H9 (cell line): Measurements from ENCODE around the gene MVP. TPM values are rescaled to one million over a fixed set of nuclear protein-coding genes. Genes with fewer than 3 reads are reported as not detected.
"Not testable (repeated sequence)": the region's sequence is repeated elsewhere in the genome, so short reads cannot be mapped to it uniquely, and the experiment has no call there.

Experiments used
- DNase-seq: peaks from one replicate; pipeline ENCODE4 v3.0.0-alpha.2; 2017
- H2AFZ ChIP-seq: one replicate; pipeline ENCODE4 v1.6.1; 2013; ENCODE audit warnings: mild to moderate bottlenecking, low read length, control low read depth, moderate library complexity
- H2AK5ac ChIP-seq: 2 replicates; pipeline ENCODE4 v1.6.1; 2013; ENCODE audit warnings: low read length, control low read depth, mixed read lengths; ENCODE audit not compliant: insufficient read length
- H2BK120ac ChIP-seq: one replicate; pipeline ENCODE4 v1.6.1; 2013; ENCODE audit warnings: low read depth, mild to moderate bottlenecking, low read length, control low read depth, inconsistent platforms; ENCODE audit not compliant: poor library complexity, severe bottlenecking
- H2BK12ac ChIP-seq: 2 replicates; pipeline ENCODE4 v1.6.1; 2013; ENCODE audit warnings: low read length, control low read depth, mixed read lengths, low read depth; ENCODE audit not compliant: insufficient read length
- H2BK15ac ChIP-seq: 2 replicates; pipeline ENCODE4 v1.6.1; 2013; ENCODE audit warnings: low read depth, low read length, control low read depth
- H2BK20ac ChIP-seq: one replicate; pipeline ENCODE4 v1.6.1; 2013; ENCODE audit warnings: low read depth, mild to moderate bottlenecking, low read length, control low read depth, inconsistent platforms; ENCODE audit not compliant: poor library complexity, severe bottlenecking
- H2BK5ac ChIP-seq: 2 replicates; pipeline ENCODE4 v1.6.1; 2013; ENCODE audit warnings: low read length, control low read depth, mixed read lengths; ENCODE audit not compliant: insufficient read length
- H3K14ac ChIP-seq: 2 replicates; pipeline ENCODE4 v1.6.1; 2013; ENCODE audit warnings: low read length, control low read depth; ENCODE audit not compliant: insufficient read depth
- H3K18ac ChIP-seq: 2 replicates; pipeline ENCODE4 v1.6.1; 2013; ENCODE audit warnings: low read depth, mild to moderate bottlenecking, mixed read lengths, low read length, control low read depth; ENCODE audit not compliant: insufficient read length
- H3K23ac ChIP-seq: 2 replicates; pipeline ENCODE4 v1.6.1; 2013; ENCODE audit warnings: low read length, control low read depth, mixed read lengths, low read depth; ENCODE audit not compliant: insufficient read length
- H3K23me2 ChIP-seq: 2 replicates; pipeline ENCODE4 v1.6.1; 2013; ENCODE audit warnings: low read depth, mild to moderate bottlenecking, mixed read lengths, low read length, control low read depth; ENCODE audit not compliant: insufficient read length, poor library complexity, severe bottlenecking
- H3K27ac ChIP-seq: 2 replicates; pipeline ENCODE4 v1.5.1; 2013; ENCODE audit warnings: low read length, control low read depth, mixed read lengths, low read depth; ENCODE audit not compliant: insufficient read length
- H3K27me3 ChIP-seq: 2 replicates; pipeline ENCODE4 v1.6.1; 2013; ENCODE audit warnings: low read length, control low read depth, inconsistent platforms; ENCODE audit not compliant: insufficient read depth
- H3K4ac ChIP-seq: 2 replicates; pipeline ENCODE4 v1.6.1; 2013; ENCODE audit warnings: low read depth, mild to moderate bottlenecking, control low read depth, inconsistent platforms, low read length, moderate library complexity
- H3K4me1 ChIP-seq: 2 replicates; pipeline ENCODE4 v1.6.1; 2013; ENCODE audit warnings: low read length, control low read depth, inconsistent platforms; ENCODE audit not compliant: insufficient read depth
- H3K4me2 ChIP-seq: 2 replicates; pipeline ENCODE4 v1.6.1; 2013; ENCODE audit warnings: low read length, control low read depth, mixed read lengths; ENCODE audit not compliant: insufficient read length, insufficient read depth
- H3K56ac ChIP-seq: 2 replicates; pipeline ENCODE4 v1.6.1; 2013; ENCODE audit warnings: low read depth, mild to moderate bottlenecking, mixed read lengths, low read length, control low read depth; ENCODE audit not compliant: insufficient read length
- H3K79me1 ChIP-seq: 2 replicates; pipeline ENCODE4 v1.6.1; 2013; ENCODE audit warnings: low read depth, mild to moderate bottlenecking, moderate library complexity, low read length, control low read depth, inconsistent platforms; ENCODE audit not compliant: insufficient read depth, poor library complexity, severe bottlenecking
- H3K79me2 ChIP-seq: 2 replicates; pipeline ENCODE4 v1.6.1; 2013; ENCODE audit warnings: low read length, control low read depth, inconsistent platforms; ENCODE audit not compliant: insufficient read depth
- H3K9ac ChIP-seq: 2 replicates; pipeline ENCODE4 v1.6.1; 2013; ENCODE audit warnings: low read length, control low read depth, mixed read lengths; ENCODE audit not compliant: insufficient read length; ENCODE audit errors: extremely low read depth
- H3K9me3 ChIP-seq: one replicate; pipeline ENCODE4 v1.6.1; 2013; ENCODE audit warnings: low read depth, low read length, inconsistent platforms; ENCODE audit not compliant: control insufficient read depth
- H3T11ph ChIP-seq: one replicate; pipeline ENCODE4 v1.6.1; 2013; ENCODE audit warnings: mild to moderate bottlenecking, low read length, control low read depth, inconsistent platforms
- H4K20me1 ChIP-seq: one replicate; pipeline ENCODE4 v1.6.1; 2013; ENCODE audit not compliant: control insufficient read depth, insufficient read length, insufficient read depth
- H4K5ac ChIP-seq: 2 replicates; pipeline ENCODE4 v1.6.1; 2013; ENCODE audit warnings: low read depth, mild to moderate bottlenecking, mixed read lengths, low read length, control low read depth; ENCODE audit not compliant: insufficient read length
- H4K8ac ChIP-seq: replicated peaks from 2 replicates; pipeline ENCODE4 v1.6.1; 2013; ENCODE audit warnings: low read length, control low read depth, mixed read lengths, low read depth; ENCODE audit not compliant: insufficient read length
- H4K91ac ChIP-seq: 2 replicates; pipeline ENCODE4 v1.6.1; 2013; ENCODE audit warnings: low read depth, mild to moderate bottlenecking, moderate library complexity, mixed read lengths, low read length, control low read depth; ENCODE audit not compliant: insufficient read length
- H3K27ac Mint-ChIP-seq, 3 experiments: 2 replicates in 2 of 3; 3 replicates in 1 of 3; pipeline ENCODE4 v1.8.0; 2020 to 2021; ENCODE audit warnings: mixed read lengths in 3 of 3, mild to moderate bottlenecking in 1 of 3, moderate library complexity in 1 of 3
- H3K27me3 Mint-ChIP-seq: 2 replicates; pipeline ENCODE4 v1.8.0; 2021; ENCODE audit warnings: low read depth, mild to moderate bottlenecking, moderate library complexity, mixed read lengths
- H3K36me3 Mint-ChIP-seq, 3 experiments: 2 replicates in 2 of 3; 3 replicates in 1 of 3; pipeline ENCODE4 v1.8.0; 2020 to 2021; ENCODE audit warnings: low read depth in 3 of 3, mixed read lengths in 3 of 3; ENCODE audit not compliant: insufficient read depth in 1 of 3
- H3K4me1 Mint-ChIP-seq, 2 experiments: 2 replicates each; pipeline ENCODE4 v1.8.0; 2020; ENCODE audit warnings: mixed read lengths in 2 of 2
- H3K4me3 Mint-ChIP-seq, 2 experiments: 2 replicates in 1 of 2; 3 replicates in 1 of 2; pipeline ENCODE4 v1.8.0; 2020 to 2021; ENCODE audit warnings: mild to moderate bottlenecking in 2 of 2, mixed read lengths in 2 of 2, moderate library complexity in 1 of 2
- H3K9me3 Mint-ChIP-seq, 2 experiments: 2 replicates in 1 of 2; 3 replicates in 1 of 2; pipeline ENCODE4 v1.8.0; 2020; ENCODE audit warnings: mild to moderate bottlenecking in 2 of 2, mixed read lengths in 2 of 2, moderate library complexity in 1 of 2
- CTCF ChIP-seq: fragments of 200-600 bp; sonication (generic); conservative IDR thresholded peaks from 3 replicates; pipeline ENCODE4 v1.8.0; 2021; ENCODE audit warnings: antibody characterized with exemption, mild to moderate bottlenecking
- WGBS: extraction: QIAGEN DNeasy Blood & Tissue Kit; methylation state at CpG from one replicate; pipeline ENCODE4 v1.1.7; 2013; ENCODE audit warnings: missing lambda C conversion rate, low lambda C conversion rate, mixed read lengths; ENCODE audit not compliant: insufficient read length; ENCODE audit errors: extremely low coverage; 5-methylcytosine and 5-hydroxymethylcytosine counted together
- total RNA-seq: library from RNA; stranded (reverse); gene quantifications from 2 replicates; pipeline ENCODE4 v1.2.1, GENCODE V29; 2021

The MVP gene
- total RNA-seq, 1 experiment from 2014 or later: 3.1 TPM

GRCh38 chr16:29779474-29779873 lies 40.8 kb upstream of the MVP start:
- Mint-ChIP-seq H3K4me3 (no peak overlapping the region), H3K4me1 (peaks cover 24 to 30% of the 10 kb centered on the region in 2 experiments), H3K9me3 (peaks cover 0 to 2% of the 10 kb centered on the region in 2 experiments; a peak in 3 of 5 replicates), H3K36me3 (no peaks in the 10 kb centered on the region; a peak in 1 of 7 replicates), H3K27me3 (peaks cover 41% of the 10 kb centered on the region), H3K27ac (no peak overlapping the region)
- Histone ChIP-seq H3K9me3 (no peaks in the 10 kb centered on the region), H3K79me1 (no peaks in the 10 kb centered on the region), H2AFZ (no peak overlapping the region), H4K5ac (no peak overlapping the region), H3K56ac (no peak overlapping the region), H3K9ac (no peak overlapping the region), H2BK12ac (no peak overlapping the region), H2BK120ac (no peak overlapping the region), H4K91ac (no peak overlapping the region), H3K23ac (no peak overlapping the region), H2BK20ac (no peak overlapping the region), H3K27ac (no peak overlapping the region), H3K18ac (no peak overlapping the region), H3K4me1 (no peaks in the 10 kb centered on the region), H3K23me2 (no peaks in the 10 kb centered on the region), H3K79me2 (no peaks in the 10 kb centered on the region), H3K27me3 (no peaks in the 10 kb centered on the region; the same call in 1 of the 2 replicates), H3K4ac (no peak overlapping the region), H2AK5ac (no peak overlapping the region), H4K8ac (no peak overlapping the region), H4K20me1 (no peaks in the 10 kb centered on the region), H2BK15ac (no peak overlapping the region), H3T11ph (no peak overlapping the region), H3K4me2 (no peak overlapping the region), H2BK5ac (no peak overlapping the region), H3K14ac (no peak overlapping the region)
- DNase-seq: peak; percentile 41
- WGBS: no CpG with 5 or more reads among the region's 10 CpGs
- TF ChIP-seq CTCF: no peak

- not testable (repeated sequence) for H2BK15ac ChIP-seq, H3K36me3 Mint-ChIP-seq, H4K5ac ChIP-seq, H2BK5ac ChIP-seq, H3K23me2 ChIP-seq, H3T11ph ChIP-seq, H3K9ac ChIP-seq, H2AK5ac ChIP-seq, H3K9me3 ChIP-seq, DNase-seq, H4K20me1 ChIP-seq, H3K4me2 ChIP-seq, H3K14ac ChIP-seq, H3K27ac ChIP-seq, H3K27me3 ChIP-seq, H3K27ac Mint-ChIP-seq, H2BK12ac ChIP-seq, H2AFZ ChIP-seq, H4K91ac ChIP-seq, H3K18ac ChIP-seq, H4K8ac ChIP-seq, H3K79me1 ChIP-seq, H3K56ac ChIP-seq, H3K9me3 Mint-ChIP-seq, H3K4me1 ChIP-seq, H2BK120ac ChIP-seq, H2BK20ac ChIP-seq, H3K79me2 ChIP-seq, H3K23ac ChIP-seq, H3K4ac ChIP-seq
- Mint-ChIP-seq H3K4me3 (0 out of 5 replicates have a peak overlapping the region, but pooled peaks of 1 of the 2 experiments have one; percentile 13), H3K27me3 (peaks cover 50% of the 10 kb centered on the region), H3K4me1 (peaks cover 27 to 30% of the 10 kb centered on the region in 2 experiments)
- no CpG with 5 or more reads among the region's 13 CpGs for WGBS
Measured at GRCh38 chr16:29783094-29783953, 36.9 kb upstream of the MVP start.
